Parathyroid adenoma (tissue), 2 donors: ENCODE results near the gene SVOP.
"Not testable (repeated sequence)": the region's sequence is repeated elsewhere in the genome, so short reads cannot be mapped to it uniquely, and the experiment has no call there.

Source experiments
- H2AFZ ChIP-seq: fragments of 300-600 bp; sonication (generic); one replicate; pipeline ENCODE4 v1.7.0; 2017; ENCODE audit warnings: antibody characterized with exemption, mild to moderate bottlenecking
- H3K27ac ChIP-seq: fragments of 300-600 bp; sonication (generic); one replicate; pipeline ENCODE4 v1.7.0; 2017
- H3K27me3 ChIP-seq: fragments of 300-600 bp; sonication (generic); one replicate; pipeline ENCODE4 v1.7.0; 2017; ENCODE audit warnings: low read length; ENCODE audit not compliant: control insufficient read depth, insufficient read depth
- H3K36me3 ChIP-seq: fragments of 300-600 bp; sonication (generic); one replicate; pipeline ENCODE4 v1.7.0; 2017; ENCODE audit warnings: low read length; ENCODE audit not compliant: control insufficient read depth, insufficient read depth
- H3K4me1 ChIP-seq: fragments of 300-600 bp; sonication (generic); one replicate; pipeline ENCODE4 v1.7.0; 2017; ENCODE audit warnings: control low read depth
- H3K4me2 ChIP-seq: fragments of 300-600 bp; sonication (generic); one replicate; pipeline ENCODE4 v1.7.0; 2017; ENCODE audit warnings: low read length
- H3K4me3 ChIP-seq: fragments of 300-600 bp; sonication (generic); one replicate; pipeline ENCODE4 v1.7.0; 2017; ENCODE audit warnings: low read depth, low read length
- H3K79me2 ChIP-seq: fragments of 300-600 bp; sonication (generic); one replicate; pipeline ENCODE4 v1.7.0; 2017; ENCODE audit warnings: control low read depth
- H3K9ac ChIP-seq: fragments of 300-600 bp; sonication (generic); one replicate; pipeline ENCODE4 v1.7.0; 2017; ENCODE audit warnings: mild to moderate bottlenecking
- H3K9me3 ChIP-seq: fragments of 300-600 bp; sonication (generic); one replicate; pipeline ENCODE4 v1.7.0; 2017; ENCODE audit warnings: low read length; ENCODE audit not compliant: control insufficient read depth
- TF ChIP-seq, protein P1 (sequence below): fragments of 300-600 bp; sonication (generic); IDR thresholded peaks from one replicate; pipeline ENCODE4 v1.7.0; 2017; ENCODE audit warnings: antibody characterized with exemption, mild to moderate bottlenecking
- donor health status: primary hyperparathyroidism.

Gene SVOP

GRCh38 chr12:109053382-109054123 is 32.7 kb upstream of the SVOP start:
- TF ChIP-seq, protein P1, sequence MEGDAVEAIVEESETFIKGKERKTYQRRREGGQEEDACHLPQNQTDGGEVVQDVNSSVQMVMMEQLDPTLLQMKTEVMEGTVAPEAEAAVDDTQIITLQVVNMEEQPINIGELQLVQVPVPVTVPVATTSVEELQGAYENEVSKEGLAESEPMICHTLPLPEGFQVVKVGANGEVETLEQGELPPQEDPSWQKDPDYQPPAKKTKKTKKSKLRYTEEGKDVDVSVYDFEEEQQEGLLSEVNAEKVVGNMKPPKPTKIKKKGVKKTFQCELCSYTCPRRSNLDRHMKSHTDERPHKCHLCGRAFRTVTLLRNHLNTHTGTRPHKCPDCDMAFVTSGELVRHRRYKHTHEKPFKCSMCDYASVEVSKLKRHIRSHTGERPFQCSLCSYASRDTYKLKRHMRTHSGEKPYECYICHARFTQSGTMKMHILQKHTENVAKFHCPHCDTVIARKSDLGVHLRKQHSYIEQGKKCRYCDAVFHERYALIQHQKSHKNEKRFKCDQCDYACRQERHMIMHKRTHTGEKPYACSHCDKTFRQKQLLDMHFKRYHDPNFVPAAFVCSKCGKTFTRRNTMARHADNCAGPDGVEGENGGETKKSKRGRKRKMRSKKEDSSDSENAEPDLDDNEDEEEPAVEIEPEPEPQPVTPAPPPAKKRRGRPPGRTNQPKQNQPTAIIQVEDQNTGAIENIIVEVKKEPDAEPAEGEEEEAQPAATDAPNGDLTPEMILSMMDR: no peak
- H3K4me3 ChIP-seq: peak overlapping the region; percentile 88
- no peaks in the 10 kb centered on the region for H3K4me1 ChIP-seq
- H3K79me2 ChIP-seq: peaks cover 6% of the 10 kb centered on the region
- no peak overlapping the region for H3K9ac ChIP-seq
- H3K4me2 ChIP-seq: peak overlapping the region; percentile 95
- H3K36me3 ChIP-seq: no peaks in the 10 kb centered on the region
- H2AFZ ChIP-seq: peak overlapping the region; percentile 72
- peak overlapping the region; percentile 73 for H3K27ac ChIP-seq
- no peaks in the 10 kb centered on the region for H3K27me3 ChIP-seq
- no peaks in the 10 kb centered on the region for H3K9me3 ChIP-seq

DNA sequence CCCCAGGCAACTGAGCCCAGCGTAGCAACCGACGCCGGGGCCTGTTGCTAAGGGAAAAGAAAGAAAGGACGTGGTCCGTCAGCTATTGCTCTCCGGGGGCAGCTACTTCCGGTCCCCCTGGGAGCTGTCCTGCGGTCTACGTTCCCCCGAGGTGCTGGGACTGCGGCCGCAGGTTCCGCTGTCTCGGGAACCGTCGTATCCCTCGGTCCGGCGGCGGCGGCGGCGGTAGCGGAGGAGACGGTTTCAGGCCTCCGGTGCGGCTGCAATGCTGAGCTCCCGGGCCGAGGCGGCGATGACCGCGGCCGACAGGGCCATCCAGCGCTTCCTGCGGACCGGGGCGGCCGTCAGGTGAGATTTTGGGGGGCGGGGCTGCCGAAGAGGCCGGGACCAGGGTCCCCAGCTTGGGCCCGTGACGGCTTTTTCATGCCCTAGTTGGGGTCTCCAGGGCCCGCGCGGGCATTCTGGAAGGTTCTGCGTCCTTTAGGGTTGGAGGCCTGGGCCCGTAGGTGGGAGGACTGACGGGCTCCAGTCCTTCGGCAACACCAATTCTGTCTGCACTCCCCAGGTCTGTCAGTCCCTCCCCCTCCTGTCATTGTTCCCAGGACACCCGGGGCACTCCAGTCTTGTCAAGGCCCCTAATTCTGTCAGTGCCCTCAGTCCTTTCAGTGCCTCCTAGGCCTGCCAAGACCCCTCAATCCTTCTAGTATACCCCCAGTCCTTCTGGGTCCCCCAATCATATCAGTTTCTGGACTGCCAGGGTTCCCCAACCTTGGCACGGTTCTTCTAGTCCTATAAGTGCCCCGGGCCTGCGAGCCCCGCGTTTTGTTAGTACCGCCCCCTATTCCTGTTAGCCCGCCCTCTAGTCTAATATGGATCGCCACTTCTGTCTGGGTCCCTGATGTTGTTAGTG is 31.8 kb upstream of the SVOP start, which contains the start of gene USP30:
Gene USP30, plus strand, starts transcription at position 163 of the 910 bp plus-strand sequence. Its CDS starts 103 bp downstream, at position 266.
- no peaks in the 10 kb centered on the region for H3K9me3 ChIP-seq
- H3K27ac ChIP-seq: peak within 1 kb of the TSS; percentile 73
- peak within 1 kb of the TSS; percentile 88 for H3K4me3 ChIP-seq
- peaks cover 6% of the 10 kb centered on the region for H3K79me2 ChIP-seq
- H3K4me2 ChIP-seq: peak within 1 kb of the TSS; percentile 95
- H2AFZ ChIP-seq: peak within 1 kb of the TSS; percentile 72
- TF ChIP-seq, protein P1: no peak
- no peaks in the 10 kb centered on the region for H3K27me3 ChIP-seq
- H3K9ac ChIP-seq: peak within 1 kb of the TSS; percentile 88
- no peaks in the 10 kb centered on the region for H3K4me1 ChIP-seq
- no peaks in the 10 kb centered on the region for H3K36me3 ChIP-seq

GRCh38 chr12:109052097-109052413 is 31.2 kb upstream of the SVOP start:
- H3K36me3 ChIP-seq: no peaks in the 10 kb centered on the region

DNA sequence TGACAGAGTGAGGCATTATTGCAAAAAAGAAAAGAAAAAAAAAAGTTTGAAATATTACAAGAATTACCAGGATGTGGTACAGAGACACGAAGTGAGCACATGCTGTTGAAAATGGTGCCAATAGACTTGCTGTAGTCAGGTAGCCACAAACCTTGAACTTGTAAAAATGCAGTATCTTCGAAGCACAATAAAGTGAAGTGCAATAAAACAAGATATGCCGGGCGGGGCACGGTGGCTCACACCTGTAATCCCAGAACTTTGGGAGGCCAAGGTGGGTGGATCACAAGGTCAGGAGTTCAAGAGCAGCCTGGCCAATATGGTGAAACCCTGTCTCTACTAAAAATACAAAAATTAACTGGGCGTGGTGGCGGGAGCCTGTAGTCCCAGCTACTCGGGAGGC is 28.9 kb upstream of the SVOP start:
- not testable (repeated sequence) for H3K27ac ChIP-seq, H2AFZ ChIP-seq, H3K79me2 ChIP-seq, H3K4me1 ChIP-seq, H3K4me3 ChIP-seq, H3K27me3 ChIP-seq, H3K36me3 ChIP-seq, H3K4me2 ChIP-seq, H3K9me3 ChIP-seq, H3K9ac ChIP-seq

More at GRCh38 chr12:109052097-109052413, 31.2 kb upstream of the SVOP start:
- no peak overlapping the region for H3K9ac ChIP-seq
- H3K27ac ChIP-seq: peak overlapping the region; percentile 73
- no peaks in the 10 kb centered on the region for H3K27me3 ChIP-seq
- H2AFZ ChIP-seq: peak overlapping the region; percentile 72
- no peaks in the 10 kb centered on the region for H3K9me3 ChIP-seq
- H3K4me1 ChIP-seq: no peaks in the 10 kb centered on the region
- peak overlapping the region; percentile 88 for H3K4me3 ChIP-seq
- peak overlapping the region; percentile 95 for H3K4me2 ChIP-seq
- peaks cover 6% of the 10 kb centered on the region for H3K79me2 ChIP-seq
- TF ChIP-seq, protein P1: no peak

- peak overlapping the region; percentile 20 for H2AFZ ChIP-seq
- not testable (repeated sequence) for H3K36me3 ChIP-seq, H3K9me3 ChIP-seq
Measured at GRCh38 chr12:109048706-109049105, 27.8 kb upstream of the SVOP start.

More at GRCh38 chr12:109048706-109049105, 27.8 kb upstream of the SVOP start:
- H3K27me3 ChIP-seq, H3K27ac ChIP-seq, H3K4me1 ChIP-seq, H3K4me3 ChIP-seq, H3K4me2 ChIP-seq, H3K9ac ChIP-seq, H3K79me2 ChIP-seq: not testable (repeated sequence)
